Ramos (cell line): ENCODE measurements around the gene CCDC9B.

Experiments
- in situ Hi-C: fragments of 300-500 bp; cut with MboI; formaldehyde crosslinking; loops from one replicate; pipeline ENCODE4 v1.14.3; 2022; ENCODE audit warnings: low sequenced_read_pairs; ENCODE audit not compliant: unreplicated experiment

The CCDC9B gene

GRCh38 chr15:40346579-40347558, 6.1 kb upstream of the CCDC9B start:
- in situ Hi-C loops = loop anchor here (5.0 kb wide), 1 partner anchor 75 kb away; no protein-coding TSS in a partner anchor

DNA sequence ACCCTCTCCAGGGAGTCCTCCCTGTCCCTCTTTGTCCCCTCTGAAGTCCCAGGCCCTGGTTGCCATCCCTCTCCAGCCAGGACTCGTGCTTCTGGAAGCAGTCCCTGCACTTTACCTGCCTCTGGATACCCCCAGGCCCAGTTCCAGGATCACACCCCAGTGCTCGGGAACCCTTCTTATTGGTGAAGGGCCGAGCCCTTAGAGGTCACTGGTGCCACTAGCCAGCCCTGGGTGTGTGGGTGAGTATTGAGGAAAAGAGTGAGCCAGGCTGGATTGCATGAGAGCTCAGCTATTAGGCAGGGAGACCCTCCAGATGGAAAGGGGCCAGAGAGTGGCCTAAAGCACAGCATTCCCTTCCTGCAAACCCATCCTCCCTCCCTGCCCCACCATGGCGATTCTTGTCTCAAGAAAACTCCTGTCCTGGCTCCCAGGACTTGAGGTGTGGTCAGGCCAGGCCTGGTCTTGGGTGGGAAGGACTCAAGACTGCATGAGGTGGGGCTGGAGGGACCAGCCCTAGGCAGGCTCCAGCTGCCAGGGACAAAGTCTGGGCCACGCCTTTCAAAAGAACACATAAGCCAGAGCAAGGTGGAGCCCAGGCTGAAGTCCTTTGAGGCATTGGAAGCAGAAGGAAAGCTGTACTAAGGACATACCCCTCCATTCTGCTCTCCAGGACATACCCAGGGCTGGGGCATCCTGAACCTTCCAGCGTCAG, 5.3 kb upstream of the CCDC9B start:
- in situ Hi-C loops = loop anchor here (5.0 kb wide), 1 partner anchor 76 kb away; no protein-coding TSS in a partner anchor

DNA sequence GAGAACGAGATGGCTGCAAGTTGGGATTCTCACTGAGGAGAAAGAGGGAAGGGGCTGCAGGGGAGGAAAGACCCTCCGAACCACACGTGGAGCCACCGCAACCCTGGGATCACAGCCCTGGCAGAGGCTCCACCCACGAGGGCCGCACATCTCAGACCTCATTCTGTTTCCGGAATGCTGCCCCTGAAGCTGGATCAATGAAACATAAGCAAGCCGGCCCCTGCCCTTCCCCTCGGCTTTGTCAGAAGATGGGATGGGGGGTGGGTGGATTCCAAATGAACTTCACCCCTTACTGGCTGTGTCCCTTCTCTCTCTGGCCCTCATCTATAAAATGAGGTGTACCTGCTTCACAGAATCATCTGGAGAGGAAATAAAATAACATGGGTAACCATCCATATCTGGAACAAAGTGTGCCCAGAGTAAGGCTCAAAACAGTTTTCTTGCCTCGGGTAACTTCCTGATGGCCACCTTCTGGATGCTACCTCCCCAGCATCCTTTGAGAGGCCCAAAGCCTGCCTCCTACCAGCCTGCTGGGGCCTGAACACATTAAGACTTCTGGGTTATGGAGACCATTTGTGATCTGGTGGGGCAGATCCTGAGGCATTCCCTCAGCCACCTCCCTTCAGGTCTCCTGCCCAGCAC, 4.6 kb upstream of the CCDC9B start:
- in situ Hi-C loops = loop anchor here (5.0 kb wide), 1 partner anchor 77 kb away; no protein-coding TSS in a partner anchor

DNA sequence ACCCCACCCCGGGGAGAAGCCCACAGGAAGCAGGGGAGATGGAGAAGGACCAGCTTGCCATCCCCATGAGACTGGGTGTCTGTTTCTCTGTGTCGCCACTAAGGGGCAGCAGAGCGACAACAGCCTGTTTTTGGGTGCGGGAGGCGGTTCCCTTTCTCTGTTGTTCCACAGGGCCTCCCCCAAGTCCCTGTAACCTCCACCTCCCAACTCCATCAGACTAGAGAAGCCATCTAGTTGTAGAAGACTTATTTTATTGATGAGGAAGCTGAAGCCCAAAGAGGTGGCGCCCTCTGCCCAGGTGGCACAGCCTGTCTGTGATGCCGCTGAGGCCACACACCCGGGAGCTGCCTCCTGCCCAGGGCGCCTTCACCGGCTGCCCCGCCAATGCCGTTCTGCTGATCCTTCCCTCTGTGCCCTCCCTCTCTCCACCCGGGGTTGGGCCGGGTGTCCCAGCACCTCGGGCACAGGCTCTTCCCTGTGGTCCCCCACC, 3.9 kb upstream of the CCDC9B start:
- in situ Hi-C loops = loop anchor here (5.0 kb wide), 1 partner anchor 78 kb away; no protein-coding TSS in a partner anchor

GRCh38 chr15:40344217-40344616, 3.5 kb upstream of the CCDC9B start:
- in situ Hi-C loops = no loop called here

- in situ Hi-C loops = no loop called here
These were observed 2.8 kb upstream of the CCDC9B start for GRCh38 chr15:40343512-40343911.

GRCh38 chr15:40342416-40343320, 1.9 kb upstream of the CCDC9B start:
- in situ Hi-C loops = no loop called here

DNA sequence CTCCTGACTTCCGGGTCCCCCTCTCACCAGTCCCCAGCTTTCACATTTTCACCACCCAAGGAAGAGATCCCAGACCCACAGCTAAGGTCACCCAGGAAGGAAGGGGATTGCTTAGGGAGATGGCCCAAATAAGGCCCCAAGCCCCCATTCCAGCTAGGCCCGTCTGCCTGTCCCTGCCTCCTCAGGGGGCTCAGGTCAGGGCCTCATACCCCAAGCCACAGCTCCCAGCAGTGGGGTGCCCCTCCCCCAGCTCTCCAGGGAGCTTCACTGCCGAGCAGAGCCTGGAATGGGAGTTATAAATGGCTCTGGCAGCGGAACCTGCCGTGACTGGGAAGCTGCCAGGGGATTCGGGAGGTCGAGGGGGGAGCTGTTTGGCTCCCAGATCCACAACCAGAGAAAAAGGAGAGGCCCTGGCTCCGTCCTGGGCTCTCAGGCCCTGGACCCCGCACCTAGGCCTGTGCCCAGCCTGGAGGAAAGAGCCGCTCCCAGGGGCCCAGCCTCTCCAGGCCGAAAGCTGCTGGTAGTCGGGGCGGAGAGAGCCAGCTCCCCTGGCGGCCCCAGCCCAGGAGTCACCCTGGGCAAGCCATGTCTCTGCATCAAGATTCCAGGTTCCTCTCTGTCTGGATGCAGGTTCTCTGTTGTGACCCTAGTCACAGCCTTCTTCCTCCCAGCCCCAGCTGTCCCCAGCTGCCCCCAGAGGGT, 550 bp downstream of the CCDC9B start:
- in situ Hi-C loops = no loop called here

- in situ Hi-C loops = loop anchor here (5.0 kb wide), 1 partner anchor 62 kb away; no protein-coding TSS in a partner anchor
These were observed 1.2 kb downstream of the CCDC9B start for GRCh38 chr15:40339621-40339945.

DNA sequence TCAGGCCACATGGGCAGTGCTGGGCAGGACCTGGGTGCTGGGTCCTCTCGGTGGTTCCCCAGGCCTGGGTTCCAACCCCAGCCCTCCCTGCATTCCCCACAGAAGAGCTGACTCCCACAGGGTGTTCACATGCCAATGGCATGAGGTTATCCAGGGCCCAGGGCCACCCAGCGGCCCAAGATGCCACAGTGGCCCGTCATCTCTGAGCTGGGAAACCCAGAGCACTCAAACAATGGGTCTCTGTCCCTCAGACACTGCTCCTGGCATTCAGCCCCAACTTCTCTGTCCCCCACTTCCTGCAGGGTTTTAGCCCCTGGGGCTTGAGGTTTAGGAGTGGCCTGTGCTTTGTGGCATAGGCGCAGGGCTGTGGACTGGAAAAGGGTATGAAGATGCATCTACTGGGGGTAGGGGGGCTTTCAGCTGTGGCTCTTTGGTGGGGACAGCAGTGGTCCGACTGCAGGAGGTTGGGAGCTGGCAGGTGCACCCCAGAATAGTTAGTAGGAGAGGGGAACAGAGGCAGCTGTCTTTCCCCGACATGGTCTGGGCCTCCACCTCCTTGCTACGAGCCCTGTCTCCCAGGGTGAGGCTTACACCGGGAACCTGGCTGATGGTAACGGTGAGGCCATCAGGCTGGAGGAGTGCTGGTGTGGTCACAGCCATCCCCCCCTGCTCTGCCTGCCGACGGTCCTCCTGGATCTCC, 1.7 kb downstream of the CCDC9B start:
- in situ Hi-C loops = loop anchor here (5.0 kb wide), 1 partner anchor 62 kb away; no protein-coding TSS in a partner anchor

DNA sequence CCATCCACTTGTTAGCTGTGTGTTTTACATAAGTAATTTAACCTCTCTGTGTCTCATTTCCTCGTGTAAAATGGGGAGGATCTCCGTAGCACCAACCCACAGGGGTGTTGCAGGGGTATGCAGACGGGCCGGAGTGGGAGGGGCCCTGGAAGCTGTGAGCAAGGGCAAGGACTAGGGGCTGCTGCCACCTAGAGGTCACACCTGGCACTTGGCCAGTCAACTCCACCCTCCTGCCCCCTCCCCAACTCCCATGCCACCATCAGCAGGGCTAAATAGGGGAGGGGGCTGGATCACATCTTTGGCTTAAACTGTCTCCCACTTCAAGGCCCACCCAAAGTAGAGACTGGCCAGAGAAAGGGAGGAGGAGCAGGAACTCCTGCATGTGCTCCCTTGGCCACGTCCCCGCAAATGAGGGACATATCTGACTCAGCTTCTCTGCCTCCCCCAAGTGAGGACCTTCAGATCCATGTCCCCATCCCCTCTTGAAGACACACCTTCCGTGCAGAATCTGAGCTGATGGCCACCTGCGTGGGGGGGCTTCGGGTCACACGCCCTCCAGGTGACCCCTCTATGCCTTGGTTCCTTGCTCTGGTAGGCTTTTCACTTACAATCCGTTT, 2.6 kb downstream of the CCDC9B start:
- in situ Hi-C loops = loop anchor here (5.0 kb wide), 1 partner anchor 61 kb away; no protein-coding TSS in a partner anchor

GRCh38 chr15:40337597-40337996, 3.1 kb downstream of the CCDC9B start:
- in situ Hi-C loops = loop anchor here (5.0 kb wide), 1 partner anchor 60 kb away; no protein-coding TSS in a partner anchor

DNA sequence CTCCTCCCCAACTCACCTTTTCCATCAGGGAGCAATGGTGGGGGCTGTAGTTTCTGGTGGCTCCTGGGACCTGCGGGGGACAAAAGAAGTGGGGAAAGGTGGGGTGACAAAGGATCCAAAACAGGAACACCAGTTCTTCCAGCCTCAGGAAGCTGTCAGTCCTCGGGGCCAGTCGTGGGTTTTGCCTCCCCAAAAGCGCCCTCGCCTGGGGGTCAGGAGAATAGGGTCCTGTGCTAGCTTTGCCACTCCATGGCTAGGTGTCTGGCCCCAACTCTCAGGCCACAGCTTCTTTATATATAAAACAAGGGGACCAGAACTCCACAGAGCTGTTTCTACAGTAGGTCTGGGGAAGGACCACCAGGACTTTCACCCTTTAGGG, 4.0 kb downstream of the CCDC9B start:
- in situ Hi-C loops = loop anchor here (5.0 kb wide), 1 partner anchor 59 kb away; no protein-coding TSS in a partner anchor

DNA sequence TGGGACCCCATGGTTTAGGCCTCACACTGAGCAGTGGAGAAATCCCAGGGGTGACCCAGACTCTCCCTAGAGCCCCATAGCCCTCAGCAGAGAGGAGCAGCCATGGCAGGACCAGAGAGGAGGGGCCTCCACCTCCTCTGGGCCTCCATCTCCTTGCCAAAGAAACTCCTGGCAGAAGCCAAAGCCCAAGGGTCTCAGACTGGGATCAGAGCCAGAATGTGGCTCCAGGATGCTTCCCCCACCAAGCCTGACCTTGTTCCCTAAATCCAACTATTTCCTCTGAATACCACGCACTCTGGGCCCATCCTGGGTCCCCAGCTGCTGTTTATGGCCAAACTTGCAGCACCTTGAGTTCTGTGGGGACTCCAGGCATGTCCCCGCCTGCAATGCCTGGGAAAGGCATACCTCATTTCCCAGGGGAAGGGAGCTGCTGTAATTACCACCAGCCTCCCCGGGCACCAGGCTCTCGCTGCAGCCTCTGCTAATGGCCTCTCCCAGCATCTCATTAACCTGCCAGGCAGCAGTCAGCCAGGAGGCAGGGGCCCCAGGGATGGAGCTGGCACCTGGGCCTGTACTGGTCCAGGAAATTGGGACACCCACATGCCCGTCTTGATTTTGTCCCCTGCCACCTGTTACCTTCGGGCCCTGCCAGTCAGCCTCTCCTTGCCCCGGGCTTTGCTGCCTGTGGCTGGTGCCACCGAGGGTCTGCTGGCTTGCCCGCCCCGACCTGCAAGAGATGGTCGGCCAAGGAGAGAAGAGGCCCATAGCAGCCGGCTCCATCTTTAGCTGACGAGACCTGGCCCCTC, 4.6 kb downstream of the CCDC9B start:
- in situ Hi-C loops = loop anchor here (5.0 kb wide), 1 partner anchor 59 kb away; no protein-coding TSS in a partner anchor

- in situ Hi-C loops = loop anchor here (5.0 kb wide), 1 partner anchor 58 kb away; no protein-coding TSS in a partner anchor
These were observed 5.6 kb downstream of the CCDC9B start for GRCh38 chr15:40334941-40335795.

- in situ Hi-C loops = no loop called here
These were observed 6.2 kb downstream of the CCDC9B start for GRCh38 chr15:40334541-40334940.
